ENCODE data around the gene VWA8.

The VWA8 gene

GRCh38 chr13:41960637-41961465, at the start of gene VWA8:
VWA8 (minus strand) TSS chr13:41961109; CDS start chr13:41961015, 94 bp downstream.
- DNase-seq = peak; percentile 76

GRCh38 chr13:42009057-42009456, 48.1 kb upstream of the VWA8 start:
- no peak for DNase-seq

GRCh38 chr13:42007844-42008243, 46.9 kb upstream of the VWA8 start:
- no peak for DNase-seq

- DNase-seq = no peak
Observed at GRCh38 chr13:42002066-42002465, 41.2 kb upstream of the VWA8 start.

- DNase-seq = no peak
Observed at GRCh38 chr13:42001580-42001979, 40.7 kb upstream of the VWA8 start.

- DNase-seq = no peak
Observed at GRCh38 chr13:42000846-42001245, 39.9 kb upstream of the VWA8 start.

GRCh38 chr13:41997396-41997795, 36.5 kb upstream of the VWA8 start:
- DNase-seq = no peak

GRCh38 chr13:41995946-41996345, 35.0 kb upstream of the VWA8 start:
- DNase-seq = no peak

GRCh38 chr13:41995336-41995735, 34.4 kb upstream of the VWA8 start:
- no peak for DNase-seq

GRCh38 chr13:41994696-41995095, 33.8 kb upstream of the VWA8 start:
- DNase-seq = no peak

- no peak for DNase-seq
Observed at GRCh38 chr13:41991936-41992335, 31.0 kb upstream of the VWA8 start.

GRCh38 chr13:41988244-41988643, 27.3 kb upstream of the VWA8 start:
- no peak for DNase-seq

- no peak for DNase-seq
Observed at GRCh38 chr13:41985788-41986508, 25.0 kb upstream of the VWA8 start.

GRCh38 chr13:41981951-41982715, 21.2 kb upstream of the VWA8 start:
- no peak for DNase-seq

GRCh38 chr13:41978007-41978406, 17.1 kb upstream of the VWA8 start:
- DNase-seq = no peak

GRCh38 chr13:41976476-41976875, 15.6 kb upstream of the VWA8 start:
- DNase-seq = no peak

- no peak for DNase-seq
Observed at GRCh38 chr13:41974262-41974900, 13.5 kb upstream of the VWA8 start.

GRCh38 chr13:41973247-41973741, 12.4 kb upstream of the VWA8 start:
- no peak for DNase-seq

GRCh38 chr13:41971848-41972247, 10.9 kb upstream of the VWA8 start:
- DNase-seq = no peak

GRCh38 chr13:41970918-41971317, 10.0 kb upstream of the VWA8 start:
- no peak for DNase-seq

GRCh38 chr13:41970022-41970421, 9.1 kb upstream of the VWA8 start:
- no peak for DNase-seq

- DNase-seq = no peak
Observed at GRCh38 chr13:41969072-41969471, 8.2 kb upstream of the VWA8 start.

- DNase-seq = no peak
Observed at GRCh38 chr13:41966671-41967070, 5.8 kb upstream of the VWA8 start.
